LNCAP (cell line): ENCODE results near the gene FOXE3.

ENCODE experiments used
- CTCF ChIP-seq: fragments of 450-650 bp; IDR thresholded peaks from 2 replicates; pipeline ENCODE4 v1.5.1; 2017; ENCODE audit warnings: mild to moderate bottlenecking

The FOXE3 gene

GRCh38 chr1:47415728-47416318, at the start of gene FOXE3:
Gene FOXE3, plus strand, starts transcription at chr1:47416285. Its CDS starts 31 bp downstream, at chr1:47416316.
- no peak for TF ChIP-seq CTCF

GRCh38 chr1:47367651-47368050, 48.4 kb upstream of the FOXE3 start:
- TF ChIP-seq CTCF = no peak

GRCh38 chr1:47371016-47371517, 45.0 kb upstream of the FOXE3 start:
- no peak for TF ChIP-seq CTCF

- no peak for TF ChIP-seq CTCF
Measured at GRCh38 chr1:47374501-47374900, 41.6 kb upstream of the FOXE3 start.

GRCh38 chr1:47378147-47378546, 37.9 kb upstream of the FOXE3 start:
- no peak for TF ChIP-seq CTCF

GRCh38 chr1:47380699-47381098, 35.4 kb upstream of the FOXE3 start:
- TF ChIP-seq CTCF = no peak

GRCh38 chr1:47382399-47382983, 33.6 kb upstream of the FOXE3 start:
- TF ChIP-seq CTCF = no peak

- TF ChIP-seq CTCF = no peak
Measured at GRCh38 chr1:47384083-47384482, 32.0 kb upstream of the FOXE3 start.
